ENCODE results near the gene VEGFD. TPM values are rescaled to one million over a fixed set of nuclear protein-coding genes. Genes with fewer than 3 reads are reported as not detected.

Gene VEGFD
- total RNA-seq, 3 donors from 2014 or later (not counting 1 experiment from before 2014, with no cell fraction given), result not detected

- H3K36me3 ChIP-seq (ENCODE audit: control insufficient read depth, insufficient read depth, low read length), result no peaks in the 10 kb centered on the region
- no peak overlapping the region for H3K4me3 ChIP-seq (ENCODE audit: low read length)
- Mint-ChIP-seq H3K4me1 (no peaks in the 10 kb centered on the region), H3K27me3 (ENCODE audit: low read depth in 2 of 2) (peaks cover 4 to 36% of the 10 kb centered on the region in 2 donors), H3K27ac (no peak overlapping the region), H3K9me3 (no peaks in the 10 kb centered on the region), H3K4me3 (no peak overlapping the region), H3K36me3 (no peaks in the 10 kb centered on the region)
- WGBS (ENCODE audit: insufficient coverage), result no CpG with 5 or more reads among the region's 2 CpGs
- no peaks in the 10 kb centered on the region for H3K9me3 ChIP-seq (ENCODE audit: control insufficient read depth, insufficient read depth, low read length)
- DNase-seq (no peak), ATAC-seq (no peak)
- intact Hi-C loops (cut with micrococcal nuclease), result no loop called here
- H3K4me1 ChIP-seq (ENCODE audit: control insufficient read depth, insufficient read depth, low read length), result no peaks in the 10 kb centered on the region
- H3K27me3 ChIP-seq (ENCODE audit: control insufficient read depth, insufficient read depth, low read length), result no peaks in the 10 kb centered on the region
- TF ChIP-seq, protein P1, sequence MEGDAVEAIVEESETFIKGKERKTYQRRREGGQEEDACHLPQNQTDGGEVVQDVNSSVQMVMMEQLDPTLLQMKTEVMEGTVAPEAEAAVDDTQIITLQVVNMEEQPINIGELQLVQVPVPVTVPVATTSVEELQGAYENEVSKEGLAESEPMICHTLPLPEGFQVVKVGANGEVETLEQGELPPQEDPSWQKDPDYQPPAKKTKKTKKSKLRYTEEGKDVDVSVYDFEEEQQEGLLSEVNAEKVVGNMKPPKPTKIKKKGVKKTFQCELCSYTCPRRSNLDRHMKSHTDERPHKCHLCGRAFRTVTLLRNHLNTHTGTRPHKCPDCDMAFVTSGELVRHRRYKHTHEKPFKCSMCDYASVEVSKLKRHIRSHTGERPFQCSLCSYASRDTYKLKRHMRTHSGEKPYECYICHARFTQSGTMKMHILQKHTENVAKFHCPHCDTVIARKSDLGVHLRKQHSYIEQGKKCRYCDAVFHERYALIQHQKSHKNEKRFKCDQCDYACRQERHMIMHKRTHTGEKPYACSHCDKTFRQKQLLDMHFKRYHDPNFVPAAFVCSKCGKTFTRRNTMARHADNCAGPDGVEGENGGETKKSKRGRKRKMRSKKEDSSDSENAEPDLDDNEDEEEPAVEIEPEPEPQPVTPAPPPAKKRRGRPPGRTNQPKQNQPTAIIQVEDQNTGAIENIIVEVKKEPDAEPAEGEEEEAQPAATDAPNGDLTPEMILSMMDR (IDR thresholded peaks at IDR 0.05), result no peak
- no peak overlapping the region for H3K27ac ChIP-seq (ENCODE audit: low read length)
These were observed 25.7 kb downstream of the VEGFD start for GRCh38 chrX:15358533-15358932.

- Histone ChIP-seq H3K36me3 (ENCODE audit: control insufficient read depth, insufficient read depth, low read length) (no peaks in the 10 kb centered on the region), H3K27ac (ENCODE audit: low read length) (no peak overlapping the region), H3K4me1 (ENCODE audit: control insufficient read depth, insufficient read depth, low read length) (no peaks in the 10 kb centered on the region), H3K4me3 (ENCODE audit: low read length) (no peak overlapping the region), H3K27me3 (ENCODE audit: control insufficient read depth, insufficient read depth, low read length) (no peaks in the 10 kb centered on the region), H3K9me3 (ENCODE audit: control insufficient read depth, insufficient read depth, low read length) (no peaks in the 10 kb centered on the region)
- no peaks in the 10 kb centered on the region for H3K4me1 Mint-ChIP-seq
- TF ChIP-seq, protein P1 (IDR thresholded peaks at IDR 0.05), result no peak
- H3K4me3 Mint-ChIP-seq, result no peak overlapping the region
- ATAC-seq, result no peak
- H3K27ac Mint-ChIP-seq, result no peak overlapping the region
- no peaks in the 10 kb centered on the region for H3K36me3 Mint-ChIP-seq
- H3K27me3 Mint-ChIP-seq (ENCODE audit: low read depth in 2 of 2), result peaks cover 3 to 32% of the 10 kb centered on the region in 2 donors
- intact Hi-C loops (cut with micrococcal nuclease), result no loop called here
- WGBS (ENCODE audit: insufficient coverage), result no CpG with 5 or more reads among the region's 1 CpG
- no peak for DNase-seq
- no peaks in the 10 kb centered on the region for H3K9me3 Mint-ChIP-seq
These were observed 27.8 kb downstream of the VEGFD start for GRCh38 chrX:15356444-15356843.

DNA sequence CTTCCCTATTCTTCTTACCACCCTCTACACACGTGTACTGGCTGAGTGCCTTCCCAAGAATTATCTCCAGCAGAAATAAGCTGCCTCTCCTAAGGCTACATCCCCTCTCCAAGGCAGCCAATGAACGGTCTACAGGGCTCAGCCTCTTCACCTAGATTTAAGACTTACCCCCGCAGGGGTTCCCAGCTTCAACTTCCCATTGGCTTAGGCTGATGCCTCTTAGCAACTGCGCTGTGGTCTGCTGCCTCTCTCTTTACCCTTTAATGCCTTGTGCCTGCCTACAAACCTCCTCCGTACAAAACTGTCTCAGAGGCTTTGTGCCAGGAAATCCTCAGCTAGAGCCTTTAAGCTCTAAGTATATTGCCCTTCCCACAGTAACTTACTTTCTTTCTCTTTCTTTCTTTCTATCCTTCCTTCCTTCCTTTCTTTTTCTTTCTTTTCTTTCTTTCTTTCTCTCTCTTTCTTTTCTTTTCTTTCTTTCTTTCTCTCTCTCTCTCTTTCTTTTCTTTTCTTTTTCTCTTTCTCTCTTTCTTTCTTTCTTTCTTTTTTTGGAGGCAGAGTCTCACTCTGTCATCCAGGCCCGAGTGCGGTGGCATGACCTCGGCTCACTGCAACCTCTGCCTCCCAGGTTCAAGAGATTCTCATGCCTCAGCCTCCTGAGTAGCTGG lies 33.8 kb downstream of the VEGFD start:
- Mint-ChIP-seq H3K9me3 (no peaks in the 10 kb centered on the region), H3K36me3 (no peaks in the 10 kb centered on the region), H3K4me1 (no peaks in the 10 kb centered on the region), H3K27ac (no peak overlapping the region), H3K4me3 (no peak overlapping the region), H3K27me3 (ENCODE audit: low read depth in 2 of 2) (peaks cover 0 to 17% of the 10 kb centered on the region in 2 donors)
- intact Hi-C loops (cut with micrococcal nuclease), result no loop called here
- Histone ChIP-seq H3K4me1 (ENCODE audit: control insufficient read depth, insufficient read depth, low read length) (no peaks in the 10 kb centered on the region), H3K36me3 (ENCODE audit: control insufficient read depth, insufficient read depth, low read length) (no peaks in the 10 kb centered on the region), H3K4me3 (ENCODE audit: low read length) (no peak overlapping the region), H3K9me3 (ENCODE audit: control insufficient read depth, insufficient read depth, low read length) (no peaks in the 10 kb centered on the region), H3K27me3 (ENCODE audit: control insufficient read depth, insufficient read depth, low read length) (no peaks in the 10 kb centered on the region), H3K27ac (ENCODE audit: low read length) (no peak overlapping the region)
- no peak for ATAC-seq
- no peak for DNase-seq
- TF ChIP-seq, protein P1 (IDR thresholded peaks at IDR 0.05), result no peak
- 34% methylated on average over 5 of the region's 8 CpGs for WGBS (ENCODE audit: insufficient coverage)

GRCh38 chrX:15349046-15349445 lies 35.2 kb downstream of the VEGFD start:
- ATAC-seq (peak in 1 of 3 donors; percentile 42), DNase-seq (peak in 1 of 2 donors; percentile 56)
- no peaks in the 10 kb centered on the region for H3K9me3 ChIP-seq (ENCODE audit: control insufficient read depth, insufficient read depth, low read length)
- Mint-ChIP-seq H3K4me1 (no peaks in the 10 kb centered on the region), H3K9me3 (no peaks in the 10 kb centered on the region), H3K27me3 (ENCODE audit: low read depth in 2 of 2) (peaks cover 2 to 12% of the 10 kb centered on the region in 2 donors), H3K36me3 (no peaks in the 10 kb centered on the region), H3K4me3 (no peak overlapping the region), H3K27ac (no peak overlapping the region)
- H3K27ac ChIP-seq (ENCODE audit: low read length), result no peak overlapping the region
- intact Hi-C loops (cut with micrococcal nuclease), result no loop called here
- no peaks in the 10 kb centered on the region for H3K27me3 ChIP-seq (ENCODE audit: control insufficient read depth, insufficient read depth, low read length)
- no peak overlapping the region for H3K4me3 ChIP-seq (ENCODE audit: low read length)
- H3K36me3 ChIP-seq (ENCODE audit: control insufficient read depth, insufficient read depth, low read length), result no peaks in the 10 kb centered on the region
- TF ChIP-seq, protein P1 (IDR thresholded peaks at IDR 0.05), result peak; percentile 10
- no peaks in the 10 kb centered on the region for H3K4me1 ChIP-seq (ENCODE audit: control insufficient read depth, insufficient read depth, low read length)
- WGBS (ENCODE audit: insufficient coverage), result 21% methylated on average over 2 of the region's 2 CpGs
